Lower leg skin (tissue), 4 donors: Measurements from ENCODE around the gene RPA1. TPM values are rescaled to one million over a fixed set of nuclear protein-coding genes. Genes with fewer than 3 reads are reported as not detected.

ENCODE experiments used
- DNase-seq, 2 donors: peaks; one replicate each; pipeline ENCODE4 v3.0.0-alpha.2; 2019; ENCODE audit warnings: low spot score in 2 of 2
- H3K4me3 ChIP-seq: fragments of 200-600 bp; sonication (generic); 2 replicates; pipeline ENCODE4 v1.5.1; 2017; ENCODE audit warnings: mild to moderate bottlenecking, low read depth; ENCODE audit not compliant: poor library complexity, severe bottlenecking
- CTCF ChIP-seq, 3 donors: fragments of 450-650 bp; IDR thresholded peaks; one replicate each; pipeline ENCODE4 v1.5.1; 2016; ENCODE audit warnings: antibody characterized with exemption in 3 of 3, mild to moderate bottlenecking in 3 of 3, moderate library complexity in 2 of 3
- POLR2A ChIP-seq, 2 donors: fragments of 450-650 bp; IDR thresholded peaks; one replicate each; pipeline ENCODE4 v1.6.1; 2016 to 2017; ENCODE audit warnings: antibody characterized with exemption in 2 of 2, mild to moderate bottlenecking in 1 of 2, moderate library complexity in 1 of 2
- WGBS, 2 donors: methylation state at CpG; one replicate each; pipeline ENCODE4 v1.1.5; 2018; 5-methylcytosine and 5-hydroxymethylcytosine counted together
- intact Hi-C: fragments of 100-400 bp; cut with DNase I; formaldehyde crosslinking; loops from one replicate; pipeline ENCODE4 v1.15.0; 2023; ENCODE audit warnings: low total_unique reads
- total RNA-seq, 4 donors: library from RNA; depleted of rRNA; stranded (reverse); fragments of >200 nt; gene quantifications; one replicate each; pipeline ENCODE4 v1.1.0, GENCODE V29; 2016

The RPA1 gene
- total RNA-seq, 4 donors from 2014 or later: 21.0 to 31.5 (median 26.9) TPM

GRCh38 chr17:1786708-1787107 lies 43.1 kb upstream of the RPA1 start:
- no peak overlapping the region for H3K4me3 ChIP-seq
- WGBS, 2 donors: 88 to 94% methylated on average over 7 of the region's 7 CpGs
- intact Hi-C loops: no loop called here
- DNase-seq: no peak
- TF ChIP-seq POLR2A (IDR thresholded peaks at IDR 0.05) (no peak), CTCF (IDR thresholded peaks at IDR 0.05) (no peak)

- no peak for TF ChIP-seq CTCF (IDR thresholded peaks at IDR 0.05)
- TF ChIP-seq POLR2A (IDR thresholded peaks at IDR 0.05): no peak
- WGBS, 2 donors: 59 to 61% methylated on average over 16 of the region's 16 CpGs
- intact Hi-C loops: no loop called here
- H3K4me3 ChIP-seq: no peak overlapping the region
- peak in 1 of 2 donors; percentile 70 for DNase-seq
Measured at GRCh38 chr17:1787301-1787902, 42.4 kb upstream of the RPA1 start.

DNA sequence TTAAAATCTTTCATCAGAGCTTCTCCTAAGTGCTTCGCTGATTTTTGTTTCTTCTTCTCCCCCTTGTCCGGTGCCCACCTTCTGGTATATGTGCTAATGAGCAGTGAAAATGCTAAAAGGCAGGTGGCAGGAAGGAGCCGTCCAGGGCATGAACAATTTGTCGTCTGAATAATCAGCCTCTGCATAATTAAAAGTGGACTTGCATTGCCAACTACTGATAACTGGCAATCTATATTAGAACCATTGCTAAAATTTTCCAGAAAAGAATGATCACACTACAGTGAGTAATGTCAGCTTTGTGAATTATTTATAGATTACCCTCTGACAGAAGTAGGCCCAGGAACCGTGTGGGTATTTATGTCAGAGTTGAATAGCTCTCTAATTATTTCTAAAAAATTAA lies 39.9 kb upstream of the RPA1 start:
- DNase-seq: no peak
- intact Hi-C loops: no loop called here
- 39 to 44% methylated on average over 5 of the region's 5 CpGs for WGBS, 2 donors
- H3K4me3 ChIP-seq: no peak overlapping the region
- TF ChIP-seq CTCF (IDR thresholded peaks at IDR 0.05) (no peak), POLR2A (IDR thresholded peaks at IDR 0.05) (no peak)

- intact Hi-C loops: no loop called here
- WGBS, 2 donors: 63 to 70% methylated on average over 23 of the region's 23 CpGs
- DNase-seq: no peak
- no peak overlapping the region for H3K4me3 ChIP-seq
- TF ChIP-seq POLR2A (IDR thresholded peaks at IDR 0.05) (no peak), CTCF (IDR thresholded peaks at IDR 0.05) (no peak)
Measured at GRCh38 chr17:1792495-1793446, 37.0 kb upstream of the RPA1 start.

GRCh38 chr17:1793447-1793806 lies 36.4 kb upstream of the RPA1 start:
- WGBS, 2 donors: 28 to 33% methylated on average over 1 of the region's 1 CpG
- intact Hi-C loops: no loop called here
- H3K4me3 ChIP-seq: no peak overlapping the region
- TF ChIP-seq CTCF (IDR thresholded peaks at IDR 0.05) (no peak), POLR2A (IDR thresholded peaks at IDR 0.05) (no peak)
- DNase-seq: no peak
